C4-2B (cell line): ENCODE results near the gene RSPO3.

Experiments
- ZFX ChIP-seq: fragments of 450-650 bp; IDR thresholded peaks from 2 replicates; pipeline ENCODE4 v1.6.1; 2017
- TF ChIP-seq, protein P1 (sequence below): fragments of 450-650 bp; conservative IDR thresholded peaks from 2 replicates; pipeline ENCODE4 v1.5.1; 2017; ENCODE audit warnings: mild to moderate bottlenecking

DNA sequence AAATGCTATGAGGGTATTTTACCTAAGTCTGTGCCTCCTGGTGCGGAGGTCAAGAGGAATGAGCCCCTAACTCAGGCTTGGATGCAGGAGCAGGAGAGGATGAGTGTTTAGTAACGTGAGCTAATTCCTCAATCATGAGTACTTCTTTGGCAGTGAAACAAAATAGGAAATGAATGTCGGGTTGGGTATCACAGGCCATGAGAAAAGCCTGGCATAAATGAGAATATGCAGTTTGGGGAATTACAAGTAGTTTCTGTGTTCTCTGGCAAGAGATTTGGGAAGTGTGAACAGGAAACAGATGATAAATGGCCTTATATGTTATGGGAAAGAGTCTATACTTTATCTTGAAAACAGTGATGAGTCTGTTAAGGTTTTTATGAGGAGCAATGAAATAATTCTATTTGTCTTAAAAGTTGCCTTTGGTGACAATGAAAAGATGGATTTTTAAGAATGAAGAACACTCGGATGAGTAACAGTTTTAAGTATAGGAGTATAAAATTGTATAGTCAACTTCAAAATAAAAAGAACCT lies 89.2 kb downstream of the RSPO3 start:
- TF ChIP-seq, protein P1, sequence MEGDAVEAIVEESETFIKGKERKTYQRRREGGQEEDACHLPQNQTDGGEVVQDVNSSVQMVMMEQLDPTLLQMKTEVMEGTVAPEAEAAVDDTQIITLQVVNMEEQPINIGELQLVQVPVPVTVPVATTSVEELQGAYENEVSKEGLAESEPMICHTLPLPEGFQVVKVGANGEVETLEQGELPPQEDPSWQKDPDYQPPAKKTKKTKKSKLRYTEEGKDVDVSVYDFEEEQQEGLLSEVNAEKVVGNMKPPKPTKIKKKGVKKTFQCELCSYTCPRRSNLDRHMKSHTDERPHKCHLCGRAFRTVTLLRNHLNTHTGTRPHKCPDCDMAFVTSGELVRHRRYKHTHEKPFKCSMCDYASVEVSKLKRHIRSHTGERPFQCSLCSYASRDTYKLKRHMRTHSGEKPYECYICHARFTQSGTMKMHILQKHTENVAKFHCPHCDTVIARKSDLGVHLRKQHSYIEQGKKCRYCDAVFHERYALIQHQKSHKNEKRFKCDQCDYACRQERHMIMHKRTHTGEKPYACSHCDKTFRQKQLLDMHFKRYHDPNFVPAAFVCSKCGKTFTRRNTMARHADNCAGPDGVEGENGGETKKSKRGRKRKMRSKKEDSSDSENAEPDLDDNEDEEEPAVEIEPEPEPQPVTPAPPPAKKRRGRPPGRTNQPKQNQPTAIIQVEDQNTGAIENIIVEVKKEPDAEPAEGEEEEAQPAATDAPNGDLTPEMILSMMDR: no peak
- no peak for TF ChIP-seq ZFX
